Liver (tissue), 9 donors: ENCODE measurements around the gene SHC4. TPM values are rescaled to one million over a fixed set of nuclear protein-coding genes. Genes with fewer than 3 reads are reported as not detected.

Experiments
- DNase-seq: peaks from one replicate; pipeline ENCODE4 v3.0.0-alpha.2; 2017; ENCODE audit warnings: low spot score
- H3K27ac ChIP-seq, 2 donors: one replicate each; pipeline ENCODE4 v1.7.0; 2013; ENCODE audit warnings: inconsistent platforms in 2 of 2, low read length in 2 of 2, control low read depth in 1 of 2, low read depth in 1 of 2, mild to moderate bottlenecking in 1 of 2
- H3K27me3 ChIP-seq, 4 donors: one replicate each; pipeline versions ENCODE4 v1.6.1 to v1.7.0; 2013; ENCODE audit warnings: low read length in 3 of 4, inconsistent platforms in 1 of 4, mild to moderate bottlenecking in 1 of 4, moderate library complexity in 1 of 4; ENCODE audit not compliant: control insufficient read depth in 4 of 4, insufficient read depth in 4 of 4
- H3K36me3 ChIP-seq, 4 donors: one replicate each; pipeline versions ENCODE4 v1.6.1 to v1.7.0; 2013; ENCODE audit warnings: low read length in 3 of 4, mild to moderate bottlenecking in 3 of 4, low read depth in 1 of 4, moderate library complexity in 1 of 4; ENCODE audit not compliant: control insufficient read depth in 4 of 4, insufficient read depth in 3 of 4
- H3K4me1 ChIP-seq, 4 donors: one replicate each; pipeline versions ENCODE4 v1.6.1 to v1.7.0; 2013; ENCODE audit warnings: low read length in 3 of 4, mild to moderate bottlenecking in 3 of 4, moderate library complexity in 1 of 4; ENCODE audit not compliant: control insufficient read depth in 4 of 4, insufficient read depth in 4 of 4
- H3K4me3 ChIP-seq, 3 donors: one replicate each; pipeline versions ENCODE4 v1.6.1 to v1.7.0; 2013; ENCODE audit warnings: low read length in 3 of 3, control low read depth in 1 of 3, low read depth in 1 of 3, mild to moderate bottlenecking in 1 of 3
- H3K9ac ChIP-seq, 2 donors: one replicate each; pipeline ENCODE4 v1.7.0; 2013; ENCODE audit warnings: low read length in 2 of 2, mild to moderate bottlenecking in 2 of 2, moderate library complexity in 2 of 2, control low read depth in 1 of 2, low read depth in 1 of 2
- H3K9me3 ChIP-seq, 4 donors: one replicate each; pipeline versions ENCODE4 v1.6.1 to v1.7.0; 2013; ENCODE audit warnings: low read length in 3 of 4; ENCODE audit not compliant: control insufficient read depth in 4 of 4
- EGR1 ChIP-seq, 2 donors: IDR thresholded peaks; 2 replicates each; pipeline ENCODE4 v1.6.1; 2016 to 2018; ENCODE audit warnings: antibody characterized with exemption in 2 of 2, low read depth in 2 of 2
- FOXA1 ChIP-seq: IDR thresholded peaks from 2 replicates; pipeline ENCODE4 v1.6.1; 2016; ENCODE audit warnings: antibody characterized with exemption
- FOXA2 ChIP-seq: IDR thresholded peaks from 2 replicates; pipeline ENCODE4 v1.6.1; 2016; ENCODE audit warnings: antibody characterized with exemption
- GABPA ChIP-seq, 2 donors: IDR thresholded peaks in 1 of 2; conservative IDR thresholded peaks in 1 of 2; 2 replicates each; pipeline ENCODE4 v1.6.1; 2016; ENCODE audit warnings: antibody characterized with exemption in 2 of 2, mild to moderate bottlenecking in 1 of 2, moderate library complexity in 1 of 2
- HNF4A ChIP-seq, 2 donors: conservative IDR thresholded peaks; 2 replicates each; pipeline ENCODE4 v1.6.1; 2016; ENCODE audit warnings: antibody characterized with exemption in 2 of 2, mild to moderate bottlenecking in 2 of 2
- HNF4G ChIP-seq: IDR thresholded peaks from 2 replicates; pipeline ENCODE4 v1.6.1; 2016; ENCODE audit warnings: antibody characterized with exemption
- JUND ChIP-seq, 2 donors: IDR thresholded peaks; 2 replicates each; pipeline ENCODE4 v1.6.1; 2016; ENCODE audit warnings: antibody characterized with exemption in 2 of 2
- MAX ChIP-seq: IDR thresholded peaks from 2 replicates; pipeline ENCODE4 v1.6.1; 2016; ENCODE audit warnings: antibody characterized with exemption
- NR2F2 ChIP-seq: IDR thresholded peaks from 2 replicates; pipeline ENCODE4 v1.6.1; 2016; ENCODE audit warnings: antibody characterized with exemption
- RAD21 ChIP-seq, 2 donors: IDR thresholded peaks; 2 replicates each; pipeline ENCODE4 v1.6.1; 2016; ENCODE audit warnings: antibody characterized with exemption in 2 of 2, mild to moderate bottlenecking in 2 of 2
- RXRA ChIP-seq, 2 donors: IDR thresholded peaks; 2 replicates each; pipeline ENCODE4 v1.6.1; 2017 to 2018; ENCODE audit warnings: antibody characterized with exemption in 2 of 2, mild to moderate bottlenecking in 1 of 2
- SP1 ChIP-seq: IDR thresholded peaks from 2 replicates; pipeline ENCODE4 v1.6.1; 2018; ENCODE audit warnings: antibody characterized with exemption, mild to moderate bottlenecking
- TAF1 ChIP-seq: conservative IDR thresholded peaks from 2 replicates; pipeline ENCODE4 v1.6.1; 2016; ENCODE audit warnings: antibody characterized with exemption, mild to moderate bottlenecking
- YY1 ChIP-seq: IDR thresholded peaks from 2 replicates; pipeline ENCODE4 v1.6.1; 2016; ENCODE audit warnings: antibody characterized with exemption, mild to moderate bottlenecking
- WGBS: extraction: QIAGEN DNeasy Blood & Tissue Kit; methylation state at CpG from one replicate; pipeline ENCODE4 v1.1.7; 2013; 5-methylcytosine and 5-hydroxymethylcytosine counted together
- polyA plus RNA-seq, 2 donors: library from polyadenylated mRNA; stranded (reverse) in 1 of 2; unstranded in 1 of 2; fragments of 200-250 nt in 1 of 2; fragments of >200 nt in 1 of 2; fragmentation: Nextera tagmentation in 1 of 2; extraction: Ambion mirVana in 1 of 2; gene quantifications; one replicate each; pipeline versions ENCODE4 v1.2.1 to v1.2.3, GENCODE V29; 2013 to 2015
- total RNA-seq, 2 donors: library from RNA; depleted of rRNA; stranded (reverse); fragments of >200 nt; gene quantifications; one replicate each; pipeline ENCODE4 v1.2.3, GENCODE V29; 2014
- TF ChIP-seq, protein P1 (sequence below): IDR thresholded peaks from 2 replicates; pipeline ENCODE4 v1.6.1; 2016; ENCODE audit warnings: antibody characterized with exemption
- TF ChIP-seq, protein P2 (sequence below): fragments of 150-350 bp; IDR thresholded peaks from 2 replicates; pipeline ENCODE4 v1.5.1; 2017; ENCODE audit warnings: improper control_type of control experiment, low read depth, low read length; ENCODE audit not compliant: missing input control
- TF ChIP-seq, protein P3 (sequence below): IDR thresholded peaks from 2 replicates; pipeline ENCODE4 v1.6.1; 2016; ENCODE audit warnings: antibody characterized with exemption
- TF ChIP-seq, protein P4 (sequence below): IDR thresholded peaks from 2 replicates; pipeline ENCODE4 v1.6.1; 2016; ENCODE audit warnings: antibody characterized with exemption, mild to moderate bottlenecking
- donor health status: healthy.
- donor health status: healthy.
- donor health status: healthy.
- donor health status: healthy.
- donor health status: healthy.

The SHC4 gene
- total and polyA plus RNA-seq, 4 donors, result under 0.01 to 0.19 (median 0.05) TPM

DNA sequence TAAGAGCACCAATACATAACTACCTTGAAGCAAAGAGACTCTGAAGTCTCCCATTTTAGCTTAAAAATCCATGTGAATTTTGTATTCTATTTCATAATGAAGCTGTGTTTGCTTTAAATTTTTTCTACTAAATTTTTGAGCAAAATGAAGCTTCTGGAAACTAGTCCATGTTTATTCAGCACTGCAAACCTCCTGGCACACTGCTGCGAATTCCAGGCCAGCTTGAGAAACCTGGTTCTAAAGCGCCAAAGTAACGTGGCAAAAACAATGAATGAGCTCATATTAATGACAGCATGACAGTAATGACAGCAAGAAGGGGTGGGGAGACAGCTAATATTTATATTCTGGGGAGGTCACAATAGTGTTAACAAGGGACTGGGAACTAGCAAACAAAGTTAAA, 178.5 kb downstream of the SHC4 start:
- H3K36me3 ChIP-seq, result peaks cover 0 to 3% (median 1%) of the 10 kb centered on the region in 4 donors
- peaks cover 6 to 17% (median 11%) of the 10 kb centered on the region in 4 donors for H3K4me1 ChIP-seq
- TF ChIP-seq FOXA2 (peak; percentile 63), RXRA (IDR thresholded peaks at IDR 0.05) (no peak), GABPA (IDR thresholded peaks at IDR 0.05 in 1 of 2, conservative IDR thresholded peaks at IDR 0.05 in 1 of 2) (no peak), NR2F2 (no peak), TAF1 (no peak), HNF4G (no peak), RAD21 (IDR thresholded peaks at IDR 0.05) (no peak), EGR1 (IDR thresholded peaks at IDR 0.05; ENCODE audit: low read depth in 2 of 2) (no peak), MAX (peak; percentile 77), HNF4A (conservative IDR thresholded peaks at IDR 0.05) (no peak), FOXA1 (peak; percentile 60), JUND (IDR thresholded peaks at IDR 0.05) (peak in 1 of 2 donors; percentile 45), YY1 (peak; percentile 70), SP1 (no peak)
- TF ChIP-seq, protein P1, sequence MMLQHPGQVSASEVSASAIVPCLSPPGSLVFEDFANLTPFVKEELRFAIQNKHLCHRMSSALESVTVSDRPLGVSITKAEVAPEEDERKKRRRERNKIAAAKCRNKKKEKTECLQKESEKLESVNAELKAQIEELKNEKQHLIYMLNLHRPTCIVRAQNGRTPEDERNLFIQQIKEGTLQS, result no peak
- TF ChIP-seq, protein P2, sequence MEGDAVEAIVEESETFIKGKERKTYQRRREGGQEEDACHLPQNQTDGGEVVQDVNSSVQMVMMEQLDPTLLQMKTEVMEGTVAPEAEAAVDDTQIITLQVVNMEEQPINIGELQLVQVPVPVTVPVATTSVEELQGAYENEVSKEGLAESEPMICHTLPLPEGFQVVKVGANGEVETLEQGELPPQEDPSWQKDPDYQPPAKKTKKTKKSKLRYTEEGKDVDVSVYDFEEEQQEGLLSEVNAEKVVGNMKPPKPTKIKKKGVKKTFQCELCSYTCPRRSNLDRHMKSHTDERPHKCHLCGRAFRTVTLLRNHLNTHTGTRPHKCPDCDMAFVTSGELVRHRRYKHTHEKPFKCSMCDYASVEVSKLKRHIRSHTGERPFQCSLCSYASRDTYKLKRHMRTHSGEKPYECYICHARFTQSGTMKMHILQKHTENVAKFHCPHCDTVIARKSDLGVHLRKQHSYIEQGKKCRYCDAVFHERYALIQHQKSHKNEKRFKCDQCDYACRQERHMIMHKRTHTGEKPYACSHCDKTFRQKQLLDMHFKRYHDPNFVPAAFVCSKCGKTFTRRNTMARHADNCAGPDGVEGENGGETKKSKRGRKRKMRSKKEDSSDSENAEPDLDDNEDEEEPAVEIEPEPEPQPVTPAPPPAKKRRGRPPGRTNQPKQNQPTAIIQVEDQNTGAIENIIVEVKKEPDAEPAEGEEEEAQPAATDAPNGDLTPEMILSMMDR, result no peak
- TF ChIP-seq, protein P3, sequence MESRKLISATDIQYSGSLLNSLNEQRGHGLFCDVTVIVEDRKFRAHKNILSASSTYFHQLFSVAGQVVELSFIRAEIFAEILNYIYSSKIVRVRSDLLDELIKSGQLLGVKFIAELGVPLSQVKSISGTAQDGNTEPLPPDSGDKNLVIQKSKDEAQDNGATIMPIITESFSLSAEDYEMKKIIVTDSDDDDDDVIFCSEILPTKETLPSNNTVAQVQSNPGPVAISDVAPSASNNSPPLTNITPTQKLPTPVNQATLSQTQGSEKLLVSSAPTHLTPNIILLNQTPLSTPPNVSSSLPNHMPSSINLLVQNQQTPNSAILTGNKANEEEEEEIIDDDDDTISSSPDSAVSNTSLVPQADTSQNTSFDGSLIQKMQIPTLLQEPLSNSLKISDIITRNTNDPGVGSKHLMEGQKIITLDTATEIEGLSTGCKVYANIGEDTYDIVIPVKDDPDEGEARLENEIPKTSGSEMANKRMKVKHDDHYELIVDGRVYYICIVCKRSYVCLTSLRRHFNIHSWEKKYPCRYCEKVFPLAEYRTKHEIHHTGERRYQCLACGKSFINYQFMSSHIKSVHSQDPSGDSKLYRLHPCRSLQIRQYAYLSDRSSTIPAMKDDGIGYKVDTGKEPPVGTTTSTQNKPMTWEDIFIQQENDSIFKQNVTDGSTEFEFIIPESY, result peak; percentile 19
- TF ChIP-seq, protein P4, sequence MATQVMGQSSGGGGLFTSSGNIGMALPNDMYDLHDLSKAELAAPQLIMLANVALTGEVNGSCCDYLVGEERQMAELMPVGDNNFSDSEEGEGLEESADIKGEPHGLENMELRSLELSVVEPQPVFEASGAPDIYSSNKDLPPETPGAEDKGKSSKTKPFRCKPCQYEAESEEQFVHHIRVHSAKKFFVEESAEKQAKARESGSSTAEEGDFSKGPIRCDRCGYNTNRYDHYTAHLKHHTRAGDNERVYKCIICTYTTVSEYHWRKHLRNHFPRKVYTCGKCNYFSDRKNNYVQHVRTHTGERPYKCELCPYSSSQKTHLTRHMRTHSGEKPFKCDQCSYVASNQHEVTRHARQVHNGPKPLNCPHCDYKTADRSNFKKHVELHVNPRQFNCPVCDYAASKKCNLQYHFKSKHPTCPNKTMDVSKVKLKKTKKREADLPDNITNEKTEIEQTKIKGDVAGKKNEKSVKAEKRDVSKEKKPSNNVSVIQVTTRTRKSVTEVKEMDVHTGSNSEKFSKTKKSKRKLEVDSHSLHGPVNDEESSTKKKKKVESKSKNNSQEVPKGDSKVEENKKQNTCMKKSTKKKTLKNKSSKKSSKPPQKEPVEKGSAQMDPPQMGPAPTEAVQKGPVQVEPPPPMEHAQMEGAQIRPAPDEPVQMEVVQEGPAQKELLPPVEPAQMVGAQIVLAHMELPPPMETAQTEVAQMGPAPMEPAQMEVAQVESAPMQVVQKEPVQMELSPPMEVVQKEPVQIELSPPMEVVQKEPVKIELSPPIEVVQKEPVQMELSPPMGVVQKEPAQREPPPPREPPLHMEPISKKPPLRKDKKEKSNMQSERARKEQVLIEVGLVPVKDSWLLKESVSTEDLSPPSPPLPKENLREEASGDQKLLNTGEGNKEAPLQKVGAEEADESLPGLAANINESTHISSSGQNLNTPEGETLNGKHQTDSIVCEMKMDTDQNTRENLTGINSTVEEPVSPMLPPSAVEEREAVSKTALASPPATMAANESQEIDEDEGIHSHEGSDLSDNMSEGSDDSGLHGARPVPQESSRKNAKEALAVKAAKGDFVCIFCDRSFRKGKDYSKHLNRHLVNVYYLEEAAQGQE, result peak; percentile 42
- DNase-seq, result no peak
- WGBS, result 31% methylated on average over 3 of the region's 3 CpGs
- H3K27me3 ChIP-seq, result no peaks in the 10 kb centered on the region
- peak overlapping the region; percentile 14 to 72 for H3K27ac ChIP-seq
- H3K9ac ChIP-seq, result no peak overlapping the region
- H3K4me3 ChIP-seq, result no peak overlapping the region
- H3K9me3 ChIP-seq, result no peaks in the 10 kb centered on the region
